ENCODE measurements around the gene CCDC7.
"Not testable (repeated sequence)": the region's sequence is repeated elsewhere in the genome, so short reads cannot be mapped to it uniquely, and the experiment has no call there.

Gene CCDC7

DNA sequence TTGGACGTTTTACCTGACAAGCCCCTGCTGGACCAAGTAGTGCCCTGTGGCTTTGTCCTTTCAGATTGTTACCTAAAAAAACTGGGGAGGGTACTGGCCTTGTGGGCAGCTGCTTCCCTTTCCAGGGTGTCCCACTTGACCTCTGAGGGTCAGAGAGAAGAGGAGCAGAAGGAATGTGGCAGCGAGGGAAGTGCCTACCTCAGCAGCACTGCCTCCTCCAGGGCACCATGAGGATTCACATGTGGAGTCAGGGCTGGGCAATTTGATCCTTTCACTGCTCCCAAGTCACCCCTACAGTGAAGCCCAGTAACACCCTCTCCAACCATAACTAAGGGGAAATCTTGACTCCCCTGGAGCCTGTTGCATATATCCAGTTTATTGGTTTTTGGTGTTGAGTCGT lies 447.5 kb downstream of the CCDC7 start:
- no peaks in the 10 kb centered on the region for H3K27me3 Mint-ChIP-seq
- ATAC-seq (replicated peaks) (no peak), DNase-seq (no peak)
- peaks cover 3 to 9% of the 10 kb centered on the region in 2 donors for H3K4me1 Mint-ChIP-seq (ENCODE audit: low read depth in 2 of 2)
- H3K36me3 Mint-ChIP-seq (ENCODE audit: insufficient read depth), result peaks cover 29% of the 10 kb centered on the region
- H3K27ac Mint-ChIP-seq, result no peak overlapping the region
- H3K9me3 Mint-ChIP-seq, result no peaks in the 10 kb centered on the region
- H3K4me3 Mint-ChIP-seq, result no peak overlapping the region

DNA sequence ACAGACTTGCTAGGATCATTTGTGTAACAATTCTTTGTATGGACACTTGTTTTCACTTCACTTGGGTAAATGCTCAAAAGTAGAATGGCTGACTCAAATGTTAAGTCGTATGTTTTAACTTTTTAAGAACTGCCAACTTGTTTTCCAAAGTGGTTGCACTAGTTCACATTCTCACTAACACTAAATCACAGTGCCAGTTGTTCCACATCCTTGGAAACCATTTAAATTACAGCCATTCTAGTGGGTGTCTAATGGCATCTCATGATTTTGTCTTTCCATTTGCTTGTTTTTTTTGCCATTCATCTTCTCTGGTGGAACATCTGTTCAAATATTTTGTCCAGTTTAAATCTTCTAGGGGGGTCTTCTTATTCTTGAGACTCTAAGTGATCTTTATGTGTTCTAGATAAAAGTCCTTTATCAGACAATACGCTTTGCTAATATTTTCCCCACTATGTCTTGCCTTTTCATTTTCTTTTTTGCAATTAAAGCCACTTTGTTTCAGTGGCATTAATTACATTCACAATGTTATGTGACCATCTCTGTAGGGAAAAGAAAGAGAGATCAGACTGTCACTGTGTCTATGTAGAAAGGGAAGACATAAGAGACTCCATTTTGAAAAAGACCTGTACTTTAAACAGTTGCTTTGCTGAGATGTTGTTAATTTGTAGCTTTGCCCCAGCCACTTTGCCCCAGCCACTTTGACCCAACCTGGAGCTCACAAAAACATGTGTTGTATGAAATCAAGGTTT lies 448.1 kb downstream of the CCDC7 start:
- no peak for ATAC-seq (replicated peaks)
- Mint-ChIP-seq H3K4me1 (ENCODE audit: low read depth in 2 of 2) (peaks cover 3 to 9% of the 10 kb centered on the region in 2 donors), H3K36me3 (ENCODE audit: insufficient read depth) (peaks cover 35% of the 10 kb centered on the region), H3K27me3 (no peaks in the 10 kb centered on the region), H3K4me3 (no peak overlapping the region), H3K27ac (no peak overlapping the region), H3K9me3 (no peaks in the 10 kb centered on the region)
- no peak for DNase-seq

DNA sequence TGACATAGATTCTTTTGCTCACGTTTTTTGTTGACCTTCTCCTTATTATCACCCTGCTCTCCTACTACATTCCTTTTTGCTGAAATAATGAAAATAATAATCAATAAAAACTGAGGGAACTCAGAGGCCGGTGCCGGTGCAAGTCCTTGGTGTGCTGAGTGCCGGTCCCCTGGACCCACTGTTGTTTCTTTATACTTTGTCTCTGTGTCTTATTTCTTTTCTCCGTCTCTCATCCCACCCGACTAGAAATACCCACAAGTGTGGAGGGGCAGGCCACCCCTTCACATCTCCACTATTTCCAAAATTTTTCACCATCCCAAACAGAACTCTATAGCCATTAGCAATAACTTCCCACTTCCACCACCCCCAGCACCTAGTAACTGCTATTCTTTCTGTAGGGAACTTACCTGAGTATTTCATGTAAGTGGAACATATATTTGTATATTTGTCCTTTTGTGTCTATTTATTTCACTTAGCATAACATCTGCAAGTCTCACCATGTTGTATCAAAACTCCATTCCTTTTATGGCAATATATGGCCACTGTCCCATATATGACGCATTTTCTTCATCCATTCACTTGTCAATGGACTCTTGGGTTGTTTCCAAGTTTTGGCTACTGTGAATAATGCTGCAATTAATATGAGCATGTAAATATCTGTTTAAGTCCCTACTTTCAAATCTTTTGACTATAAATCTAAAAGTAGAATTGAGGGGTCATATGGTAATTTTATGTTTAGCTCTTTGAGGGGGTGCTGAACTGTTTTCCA lies 449.4 kb downstream of the CCDC7 start:
- not testable (repeated sequence) for DNase-seq; H3K4me1 Mint-ChIP-seq (ENCODE audit: low read depth in 2 of 2); H3K27me3 Mint-ChIP-seq; H3K4me3 Mint-ChIP-seq; H3K27ac Mint-ChIP-seq; ATAC-seq (replicated peaks); H3K9me3 Mint-ChIP-seq
- peaks cover 47% of the 10 kb centered on the region for H3K36me3 Mint-ChIP-seq (ENCODE audit: insufficient read depth)

DNA sequence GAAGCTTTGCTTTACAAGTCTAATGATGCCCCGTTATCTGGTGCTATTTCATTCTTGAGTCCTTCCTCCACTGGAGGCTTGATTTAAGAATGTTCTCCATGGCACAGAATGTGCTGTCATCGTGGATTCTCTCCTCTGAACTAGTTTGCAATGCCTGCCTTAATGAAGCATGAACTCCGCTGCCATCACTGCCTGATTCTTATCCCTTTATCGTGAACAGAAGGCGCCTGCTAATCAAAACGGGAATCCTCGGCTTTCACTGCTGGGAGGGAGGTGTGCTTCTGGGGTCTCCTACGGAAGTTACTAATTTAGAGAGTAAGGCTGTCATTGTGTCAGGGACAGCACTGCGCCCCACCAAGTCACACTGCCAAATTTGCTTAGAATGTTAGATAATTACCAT lies 455.9 kb downstream of the CCDC7 start:
- Mint-ChIP-seq H3K4me1 (ENCODE audit: low read depth in 2 of 2) (no peaks in the 10 kb centered on the region), H3K27me3 (no peaks in the 10 kb centered on the region), H3K36me3 (ENCODE audit: insufficient read depth) (peaks cover 80% of the 10 kb centered on the region), H3K4me3 (no peak overlapping the region), H3K27ac (no peak overlapping the region), H3K9me3 (no peaks in the 10 kb centered on the region)
- ATAC-seq (replicated peaks), result no peak
- DNase-seq, result no peak

DNA sequence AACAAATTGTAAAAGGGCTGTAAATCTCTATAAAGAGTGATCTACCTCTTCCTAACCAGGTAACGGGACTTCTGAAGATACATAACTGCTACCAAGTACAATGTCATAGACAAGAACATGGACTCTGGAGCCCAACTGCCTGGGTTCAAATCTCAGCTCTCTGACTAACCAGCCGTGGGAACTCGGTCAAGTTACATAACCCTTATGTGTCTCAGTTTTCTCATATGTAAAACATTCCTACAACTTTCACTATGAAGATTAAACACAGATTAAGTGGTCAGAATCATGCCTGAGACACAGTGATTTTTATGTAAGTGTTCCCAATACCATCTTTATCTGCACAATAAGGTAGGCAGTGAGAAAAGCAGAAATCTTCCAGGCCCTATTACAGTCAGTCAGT lies 459.5 kb downstream of the CCDC7 start:
- Mint-ChIP-seq H3K27ac (peak overlapping the region; percentile 25 to 55), H3K4me3 (no peak overlapping the region), H3K4me1 (ENCODE audit: low read depth in 2 of 2) (no peaks in the 10 kb centered on the region), H3K36me3 (ENCODE audit: insufficient read depth) (peaks cover 75% of the 10 kb centered on the region), H3K9me3 (no peaks in the 10 kb centered on the region), H3K27me3 (no peaks in the 10 kb centered on the region)
- ATAC-seq (replicated peaks) (no peak), DNase-seq (no peak)

DNA sequence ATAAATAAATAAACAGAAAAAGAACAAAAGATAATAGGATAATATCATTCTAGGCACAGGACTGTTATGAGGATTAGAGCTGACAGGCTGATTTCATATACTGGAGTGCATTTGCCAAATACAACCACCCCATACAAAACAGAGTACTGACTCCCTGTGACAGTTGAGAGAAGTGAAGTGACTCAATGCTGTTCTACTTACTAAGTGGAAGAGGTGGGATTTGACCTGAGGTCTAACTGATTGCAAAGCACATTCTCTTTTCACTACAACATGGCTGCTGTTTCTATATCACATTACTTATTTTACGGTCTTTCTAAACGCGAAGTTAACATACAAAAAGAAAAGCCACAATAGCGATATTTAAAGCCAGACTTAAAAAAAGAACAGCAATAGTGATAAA lies 460.7 kb downstream of the CCDC7 start:
- Mint-ChIP-seq H3K36me3 (ENCODE audit: insufficient read depth) (peaks cover 78% of the 10 kb centered on the region), H3K27ac (peak overlapping the region in 1 of 2 donors; percentile 69), H3K9me3 (no peaks in the 10 kb centered on the region), H3K4me1 (ENCODE audit: low read depth in 2 of 2) (peaks cover 0 to 2% of the 10 kb centered on the region in 2 donors), H3K27me3 (no peaks in the 10 kb centered on the region), H3K4me3 (peak overlapping the region; percentile 18 to 62)
- ATAC-seq (replicated peaks) (peak; percentile 76), DNase-seq (no peak)

DNA sequence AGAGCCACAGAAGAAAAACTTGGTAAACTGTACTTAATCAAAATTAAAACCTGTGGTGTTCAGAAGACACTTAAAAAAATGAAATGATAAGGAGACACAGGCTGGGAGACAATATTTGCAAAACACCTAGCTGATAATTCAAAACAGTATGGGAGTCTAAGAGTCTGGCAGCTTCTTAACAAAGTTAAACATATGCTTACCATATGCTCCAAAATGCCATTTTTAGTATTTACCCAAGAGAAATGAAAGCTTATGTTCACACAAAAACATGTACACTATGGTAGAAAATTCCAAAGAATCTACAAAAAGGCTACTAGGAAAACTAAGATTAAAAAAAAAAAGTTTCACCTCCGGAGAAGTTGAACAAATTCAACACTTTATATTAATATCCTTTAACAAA lies 463.5 kb downstream of the CCDC7 start:
- H3K9me3 Mint-ChIP-seq, result no peaks in the 10 kb centered on the region
- DNase-seq, result no peak
- H3K4me3 Mint-ChIP-seq, result no peak overlapping the region

DNA sequence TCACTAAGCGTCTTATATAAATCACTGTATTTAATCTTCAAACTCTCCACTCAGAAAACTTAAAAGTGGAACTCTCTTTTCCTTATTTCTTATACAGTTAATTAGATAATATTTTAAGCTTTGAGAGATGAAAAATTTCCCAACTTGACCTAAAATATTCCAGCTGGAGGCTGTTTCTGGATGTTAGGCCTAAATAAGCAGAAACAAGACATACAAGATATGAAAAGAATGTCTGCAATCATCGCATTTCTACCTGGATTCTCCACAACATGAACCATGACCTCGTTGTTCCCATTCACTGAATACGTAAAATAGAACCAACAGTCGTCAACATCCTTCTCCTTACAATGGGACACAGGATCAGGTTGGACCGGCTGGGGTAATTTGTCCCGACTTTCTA lies 464.0 kb downstream of the CCDC7 start:
- not testable (repeated sequence) for DNase-seq; ATAC-seq (replicated peaks); H3K27me3 Mint-ChIP-seq; H3K4me1 Mint-ChIP-seq (ENCODE audit: low read depth in 2 of 2); H3K9me3 Mint-ChIP-seq; H3K27ac Mint-ChIP-seq; H3K4me3 Mint-ChIP-seq
- H3K36me3 Mint-ChIP-seq (ENCODE audit: insufficient read depth), result peaks cover 83% of the 10 kb centered on the region

More for the DNA sequence above, 463.5 kb downstream of the CCDC7 start:
- ATAC-seq (replicated peaks), result no peak
- H3K27me3 Mint-ChIP-seq, result no peaks in the 10 kb centered on the region
- H3K27ac Mint-ChIP-seq, result peak overlapping the region in 1 of 2 donors; percentile 35
- H3K4me1 Mint-ChIP-seq (ENCODE audit: low read depth in 2 of 2), result peaks cover 4% of the 10 kb centered on the region in 2 donors
- peaks cover 83% of the 10 kb centered on the region for H3K36me3 Mint-ChIP-seq (ENCODE audit: insufficient read depth)

DNA sequence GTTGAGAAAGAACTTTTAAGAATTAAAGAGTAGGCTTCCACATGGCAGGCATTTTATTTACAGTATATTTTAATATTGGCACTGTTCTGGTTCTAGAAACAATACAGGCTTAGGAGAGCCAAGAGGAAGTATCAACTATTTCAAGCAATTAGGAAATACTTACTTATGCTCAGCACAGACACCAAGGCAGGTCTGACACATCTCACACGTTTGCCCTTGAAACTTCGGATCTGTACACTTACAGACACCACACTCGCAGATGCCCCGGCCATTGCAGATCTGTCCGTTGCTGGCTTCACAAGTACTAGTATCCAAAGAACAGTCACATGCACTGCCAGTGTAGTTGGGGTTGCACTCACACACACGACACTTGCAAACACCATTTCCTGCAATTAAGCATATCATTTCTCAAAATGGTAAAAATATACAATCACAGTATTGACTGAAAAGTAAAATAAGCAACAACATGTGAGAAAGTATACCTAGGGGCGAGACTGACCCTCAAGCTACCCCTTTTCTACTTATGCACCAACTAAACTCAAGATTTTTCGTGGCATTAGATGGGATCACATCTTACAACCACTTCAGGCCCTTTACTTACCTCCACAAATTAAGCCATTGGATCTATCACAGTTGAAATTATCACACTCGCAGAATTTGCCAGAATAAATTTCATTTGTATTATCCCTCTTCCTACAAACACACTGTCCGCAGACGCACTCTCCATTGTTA lies 465.5 kb downstream of the CCDC7 start:
- Mint-ChIP-seq H3K9me3 (no peaks in the 10 kb centered on the region), H3K4me1 (ENCODE audit: low read depth in 2 of 2) (peaks cover 14 to 16% of the 10 kb centered on the region in 2 donors), H3K27me3 (no peaks in the 10 kb centered on the region), H3K27ac (peak overlapping the region in 1 of 2 donors; percentile 64), H3K36me3 (ENCODE audit: insufficient read depth) (peaks cover 85% of the 10 kb centered on the region), H3K4me3 (no peak overlapping the region)
- DNase-seq (no peak), ATAC-seq (replicated peaks) (no peak)

DNA sequence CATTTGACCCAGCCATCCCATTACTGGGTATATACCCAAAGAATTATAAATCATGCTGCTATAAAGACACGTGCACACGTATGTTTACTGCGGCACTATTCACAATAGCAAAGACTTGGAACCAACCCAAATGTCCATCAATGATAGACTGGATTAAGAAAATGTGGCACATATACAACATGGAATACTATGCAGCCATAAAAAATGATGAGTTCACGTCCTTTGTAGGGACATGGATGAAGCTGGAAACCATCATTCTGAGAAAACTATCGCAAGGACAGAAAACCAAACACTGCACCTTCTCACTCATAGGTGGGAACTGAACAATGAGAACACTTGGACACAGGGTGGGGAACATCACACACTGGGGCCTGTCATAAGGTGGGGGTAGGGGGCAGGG lies 471.9 kb downstream of the CCDC7 start:
- H3K9me3 Mint-ChIP-seq; H3K4me3 Mint-ChIP-seq; H3K27ac Mint-ChIP-seq; ATAC-seq (replicated peaks); H3K27me3 Mint-ChIP-seq; DNase-seq: not testable (repeated sequence)
- Mint-ChIP-seq H3K36me3 (ENCODE audit: insufficient read depth) (peaks cover 92% of the 10 kb centered on the region), H3K4me1 (ENCODE audit: low read depth in 2 of 2) (peaks cover 16 to 19% of the 10 kb centered on the region in 2 donors)

DNA sequence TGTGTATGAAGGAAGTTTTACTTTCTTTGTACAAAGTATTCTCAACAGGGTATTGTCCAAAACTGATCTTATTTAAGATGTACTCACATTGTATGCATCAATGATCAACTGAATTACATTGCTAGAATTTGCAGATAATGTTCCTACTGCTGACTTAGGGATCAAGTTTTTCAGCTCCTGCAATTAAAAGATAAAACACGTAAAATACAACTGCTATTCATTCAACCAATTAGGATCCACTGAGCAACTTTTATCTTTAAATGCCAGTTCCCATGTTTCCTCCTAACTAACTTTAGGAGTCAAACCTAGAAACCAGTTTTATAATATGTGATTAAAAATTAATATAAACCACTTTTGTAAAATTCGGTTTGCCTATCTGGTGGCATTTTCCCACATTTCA lies 476.2 kb downstream of the CCDC7 start:
- H3K27me3 Mint-ChIP-seq, result no peaks in the 10 kb centered on the region
- no peaks in the 10 kb centered on the region for H3K9me3 Mint-ChIP-seq
- H3K4me3 Mint-ChIP-seq, result no peak overlapping the region
- peaks cover 15 to 18% of the 10 kb centered on the region in 2 donors for H3K4me1 Mint-ChIP-seq (ENCODE audit: low read depth in 2 of 2)
- ATAC-seq (replicated peaks), result no peak
- H3K27ac Mint-ChIP-seq, result no peak overlapping the region
- no peak for DNase-seq
- H3K36me3 Mint-ChIP-seq (ENCODE audit: insufficient read depth), result peaks cover 96% of the 10 kb centered on the region

DNA sequence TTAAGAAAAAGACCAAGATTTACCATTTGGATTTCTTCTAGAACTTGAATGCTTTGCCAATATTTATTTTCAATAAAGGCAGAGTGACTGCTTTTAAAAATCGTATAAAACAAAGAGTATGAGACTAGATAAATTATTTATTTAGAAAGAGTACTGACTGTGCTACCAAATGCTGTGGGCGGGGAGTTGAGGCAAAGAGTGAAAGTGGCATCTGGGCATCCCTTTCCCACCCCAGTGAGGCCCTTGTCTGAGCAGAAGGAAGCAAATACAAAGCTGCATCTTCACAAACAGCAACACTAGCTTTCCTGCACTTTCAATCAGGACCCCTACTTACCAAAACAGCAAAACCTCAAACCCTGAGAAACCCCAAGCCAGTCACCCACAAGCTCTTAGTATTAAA lies 477.2 kb downstream of the CCDC7 start:
- peak overlapping the region; percentile 13 to 18 for H3K27ac Mint-ChIP-seq
- DNase-seq (no peak), ATAC-seq (replicated peaks) (peak; percentile 32)
- H3K36me3 Mint-ChIP-seq (ENCODE audit: insufficient read depth), result peaks cover 96% of the 10 kb centered on the region
- H3K27me3 Mint-ChIP-seq, result no peaks in the 10 kb centered on the region
- no peak overlapping the region for H3K4me3 Mint-ChIP-seq
- H3K9me3 Mint-ChIP-seq, result no peaks in the 10 kb centered on the region
- H3K4me1 Mint-ChIP-seq (ENCODE audit: low read depth in 2 of 2), result peaks cover 17 to 19% of the 10 kb centered on the region in 2 donors

DNA sequence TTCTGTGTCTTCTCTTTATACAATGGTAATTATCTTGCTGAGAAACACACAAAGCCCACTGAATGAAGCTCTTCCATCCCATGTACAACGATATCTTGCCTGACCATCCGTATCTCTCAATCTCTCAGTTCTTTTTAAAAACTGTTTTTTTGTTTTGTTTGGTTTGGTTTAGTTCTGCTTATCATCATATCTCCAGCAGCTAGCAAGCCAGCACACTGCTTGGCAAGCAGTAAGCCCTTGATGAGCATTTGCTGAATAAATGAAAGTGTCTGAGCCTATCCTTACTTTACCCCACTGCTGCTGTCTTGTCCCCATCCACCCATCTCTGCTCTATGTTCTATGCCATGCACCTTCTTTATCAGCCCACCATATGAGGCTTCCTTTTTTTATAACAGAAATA lies 477.9 kb downstream of the CCDC7 start:
- Mint-ChIP-seq H3K9me3 (no peaks in the 10 kb centered on the region), H3K4me3 (no peak overlapping the region), H3K27me3 (no peaks in the 10 kb centered on the region), H3K27ac (peak overlapping the region; percentile 13 to 18), H3K4me1 (ENCODE audit: low read depth in 2 of 2) (peaks cover 21 to 22% of the 10 kb centered on the region in 2 donors), H3K36me3 (ENCODE audit: insufficient read depth) (peaks cover 96% of the 10 kb centered on the region)
- DNase-seq, result no peak
- ATAC-seq (replicated peaks), result no peak
